Gastroesophageal sphincter (tissue), 4 donors: ENCODE measurements around the gene A3GALT2. TPM values are rescaled to one million over a fixed set of nuclear protein-coding genes. Genes with fewer than 3 reads are reported as not detected.

Experiments
- ATAC-seq: fragments of 150-250 bp; one replicate; pipeline ENCODE4 v1.9.1; 2016; ENCODE audit warnings: mild to moderate bottlenecking, moderate library complexity
- H3K27ac ChIP-seq, 4 donors: fragments of 200-600 bp; sonication (generic) in 3 of 4; 1 replicate in 3 of 4; 2 replicates in 1 of 4; pipeline ENCODE4 v1.5.1; 2016 to 2019
- H3K27me3 ChIP-seq: fragments of 200-600 bp; sonication (generic); one replicate; pipeline ENCODE4 v1.5.1; 2019
- H3K36me3 ChIP-seq, 2 donors: fragments of 200-600 bp; sonication (generic); one replicate each; pipeline ENCODE4 v1.5.1; 2019; ENCODE audit warnings: control low read depth in 1 of 2
- H3K4me1 ChIP-seq, 3 donors: fragments of 200-600 bp; sonication (generic); 1 replicate in 2 of 3; 2 replicates in 1 of 3; pipeline ENCODE4 v1.5.1; 2016 to 2019; ENCODE audit warnings: control low read depth in 2 of 3
- H3K4me3 ChIP-seq, 2 donors: fragments of 200-600 bp; sonication (generic); one replicate each; pipeline ENCODE4 v1.5.1; 2019; ENCODE audit warnings: mild to moderate bottlenecking in 1 of 2, moderate library complexity in 1 of 2
- H3K9me3 ChIP-seq, 3 donors: fragments of 200-600 bp; sonication (generic); one replicate each; pipeline ENCODE4 v1.5.1; 2017 to 2019; ENCODE audit warnings: control low read depth in 2 of 3
- CTCF ChIP-seq, 4 experiments: fragments of 200-600 bp in 2 of 4; fragments of 450-650 bp in 2 of 4; sonication (generic) in 1 of 4; IDR thresholded peaks; one replicate each; pipeline ENCODE4 v1.5.1; 2017 to 2019; ENCODE audit warnings: antibody characterized with exemption in 4 of 4, mild to moderate bottlenecking in 2 of 4, moderate library complexity in 2 of 4
- EP300 ChIP-seq: sonication (generic); formaldehyde crosslinking; IDR thresholded peaks from one replicate; pipeline ENCODE4 v1.6.1; 2017; ENCODE audit warnings: antibody characterized with exemption, mild to moderate bottlenecking
- POLR2A ChIP-seq, 2 donors: fragments of 450-650 bp; IDR thresholded peaks; one replicate each; pipeline ENCODE4 v1.6.1; 2017; ENCODE audit warnings: antibody characterized with exemption in 2 of 2, mild to moderate bottlenecking in 2 of 2, moderate library complexity in 1 of 2
- POLR2AphosphoS5 ChIP-seq: sonication (generic); formaldehyde crosslinking; IDR thresholded peaks from one replicate; pipeline ENCODE4 v1.6.1; 2017; ENCODE audit warnings: antibody characterized with exemption
- WGBS, 2 donors: methylation state at CpG; one replicate each; pipeline ENCODE4 v1.1.5; 2018; ENCODE audit warnings: low coverage in 1 of 2; 5-methylcytosine and 5-hydroxymethylcytosine counted together
- small RNA-seq, 4 donors: library from RNA; depleted of rRNA; stranded (forward); fragments of <200 nt; gene quantifications; one replicate each; pipeline ENCODE3, GENCODE V24; 2016
- total RNA-seq, 4 donors: library from RNA; depleted of rRNA; stranded (reverse); fragments of >200 nt; gene quantifications; one replicate each; pipeline ENCODE4 v1.1.0, GENCODE V29; 2016

A3GALT2 gene
- total RNA-seq, 4 donors from 2014 or later, result 0.67 TPM; not detected in 3

DNA sequence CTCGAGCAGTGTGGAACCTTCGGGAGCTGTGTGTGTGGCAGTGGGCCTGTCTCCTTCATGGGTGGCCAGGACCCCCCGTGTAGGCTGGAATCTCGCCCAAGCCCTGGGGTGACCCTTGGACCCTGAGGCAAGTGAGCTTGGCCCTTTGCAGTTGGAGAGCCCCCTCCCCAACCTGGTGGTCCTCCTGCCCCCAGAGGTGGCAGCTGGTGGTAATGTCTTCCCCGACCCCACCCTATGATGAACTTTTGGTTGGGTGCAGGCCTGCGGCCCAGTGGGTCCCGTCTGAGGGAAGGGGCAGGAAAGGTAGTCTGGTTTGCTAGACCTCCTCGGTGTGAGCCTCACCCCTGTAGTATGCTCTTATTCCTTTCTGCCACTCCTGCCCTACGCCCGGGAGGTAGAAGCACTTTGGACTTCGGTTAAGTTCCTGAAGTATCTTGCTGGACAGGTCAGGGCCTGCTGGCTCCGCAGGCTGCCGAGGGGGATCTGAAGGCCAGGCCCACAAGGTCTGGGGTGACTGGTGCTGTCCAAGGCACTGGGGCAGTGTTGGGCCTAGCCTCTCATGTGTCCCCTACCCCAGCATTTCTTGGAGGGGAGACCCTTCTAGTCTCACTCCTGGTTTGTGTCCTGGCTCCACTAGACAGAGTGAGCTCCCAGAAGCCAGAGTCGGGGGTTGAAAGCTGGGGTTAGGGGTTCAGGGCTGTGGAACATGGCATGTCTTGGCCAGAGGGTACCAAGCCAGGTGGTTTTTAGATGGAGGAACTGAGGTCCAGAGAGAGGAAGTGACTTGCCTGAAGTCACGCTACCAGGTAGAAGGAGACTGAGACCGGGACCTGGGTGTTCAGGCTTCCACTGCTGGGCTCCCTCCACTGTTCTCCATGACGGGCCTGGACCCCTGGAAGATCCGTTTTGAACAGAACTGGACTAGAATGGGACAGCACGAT, 62.9 kb downstream of the A3GALT2 start:
- peak overlapping the region in 3 of 4 donors; percentile 96 to 99 (median 98) for H3K27ac ChIP-seq
- TF ChIP-seq CTCF (IDR thresholded peaks at IDR 0.05) (no peak), POLR2AphosphoS5 (no peak), EP300 (no peak), POLR2A (IDR thresholded peaks at IDR 0.05) (no peak)
- peaks cover 0 to 4% of the 10 kb centered on the region in 2 donors for H3K36me3 ChIP-seq
- 42% methylated on average over 5 of the region's 19 CpGs; no CpG with 5 or more reads in 1 of the 2 donors for WGBS, 2 donors
- no peaks in the 10 kb centered on the region for H3K9me3 ChIP-seq
- no peaks in the 10 kb centered on the region for H3K27me3 ChIP-seq
- ATAC-seq, result no peak
- H3K4me1 ChIP-seq, result peaks cover 0 to 66% (median 33%) of the 10 kb centered on the region in 3 donors
- H3K4me3 ChIP-seq, result peak overlapping the region; percentile 71 to 91

DNA sequence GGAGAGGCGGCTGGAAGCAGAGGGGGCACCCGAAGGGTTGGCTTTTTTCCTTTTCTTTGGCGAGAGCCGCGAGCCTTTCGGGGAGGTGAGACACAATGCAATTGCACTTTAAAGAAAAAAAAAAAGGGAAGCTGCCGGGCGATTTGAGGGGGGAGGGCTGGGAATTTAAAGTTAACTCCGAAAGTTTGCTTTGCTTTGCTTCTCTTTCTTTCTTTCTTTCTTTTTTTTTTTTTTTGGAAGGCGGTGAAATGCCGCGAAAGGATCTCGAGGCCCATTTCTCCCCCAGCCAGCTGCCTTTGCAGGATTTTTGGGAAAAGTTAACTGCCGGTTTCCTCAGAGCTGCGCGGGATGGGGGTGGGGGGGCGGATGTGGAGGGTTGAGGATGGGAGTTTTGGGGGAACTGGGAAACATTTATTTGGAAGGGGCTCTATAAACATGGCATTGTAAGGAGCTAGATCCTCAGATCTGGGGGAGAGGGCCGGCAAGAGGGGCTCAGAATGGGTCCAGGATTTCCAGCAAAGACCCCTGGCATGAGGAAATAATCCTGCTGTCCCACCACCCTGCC, 63.6 kb downstream of the A3GALT2 start:
- H3K36me3 ChIP-seq, result no peaks in the 10 kb centered on the region
- H3K27me3 ChIP-seq, result no peaks in the 10 kb centered on the region
- H3K27ac ChIP-seq, result peak overlapping the region; percentile 25 to 99 (median 97)
- H3K4me3 ChIP-seq, result peak overlapping the region; percentile 71 to 91
- peaks cover 0 to 59% (median 33%) of the 10 kb centered on the region in 3 donors for H3K4me1 ChIP-seq
- TF ChIP-seq EP300, result no peak
- no peak for TF ChIP-seq POLR2A (IDR thresholded peaks at IDR 0.05)
- no peak for TF ChIP-seq CTCF (IDR thresholded peaks at IDR 0.05)
- TF ChIP-seq POLR2AphosphoS5, result no peak
- no peaks in the 10 kb centered on the region for H3K9me3 ChIP-seq
- WGBS, 2 donors, result 0% methylated on average over 8 to 13 of the region's 18 CpGs
- no peak for ATAC-seq

Small RNAs within 50 kb of the gene (small RNA-seq; reads per million reads assigned to genes)
- 0 reads per million in 4 donors for gene RN7SKP16

Other genes with a start within 250 kb of the A3GALT2 start
- gene AZIN2, start 239.9 kb downstream of the A3GALT2 start, total RNA-seq, result 1 to 10 TPM in 3 of 4 donors, under 1 TPM in 1; 0.31 to 6.4 (median 2.8) TPM
- 1 to 10 TPM; 4.0 to 9.0 (median 5.5) TPM for gene TRIM62, start 139.1 kb downstream of the A3GALT2 start, total RNA-seq
- gene ZNF362, start 64.6 kb downstream of the A3GALT2 start, total RNA-seq, result 10 to 100 TPM; 14.6 to 29.2 (median 24.1) TPM
- gene PHC2, start 110.0 kb upstream of the A3GALT2 start, total RNA-seq, result 100 to 1,000 TPM in 3 of 4 donors, 10 to 100 TPM in 1; 99.8 to 223 (median 181) TPM
- gene ZSCAN20, start 151.5 kb upstream of the A3GALT2 start, total RNA-seq, result 1 to 10 TPM; 6.7 to 9.2 (median 7.5) TPM